Stimulated activated CD8-positive, alpha-beta memory T cell treated with anti-CD3 and anti-CD28 coated beads, Interleukin-15, amount 100 ng/mL, for 48 hours (primary cell): ENCODE results near the gene C11orf42.

ENCODE experiments used
- DNase-seq, 2 donors: peaks; one replicate each; pipeline ENCODE4 v3.0.0-alpha.2; 2020; ENCODE audit warnings: low read depth in 2 of 2

The C11orf42 gene

DNA sequence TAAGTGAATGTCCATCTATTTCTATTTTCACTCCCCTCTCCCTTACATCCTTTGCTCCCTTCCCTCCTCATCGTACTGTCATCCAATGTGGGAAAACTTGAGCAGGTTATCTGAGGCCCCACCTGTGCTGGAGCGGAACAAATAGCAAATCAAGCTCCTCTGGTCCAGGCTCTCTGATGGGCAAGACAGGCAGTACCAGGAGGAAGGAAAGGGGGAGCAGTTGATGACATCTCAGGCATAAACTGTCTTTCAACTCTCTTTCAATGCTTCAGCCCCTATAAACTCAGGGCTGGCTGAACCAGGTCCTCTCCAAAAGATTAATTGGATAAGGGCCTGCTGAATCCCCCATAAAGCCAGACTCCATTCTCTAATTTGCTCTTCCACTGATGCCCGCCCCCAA is 52.8 kb downstream of the C11orf42 start:
- no peak for DNase-seq

DNA sequence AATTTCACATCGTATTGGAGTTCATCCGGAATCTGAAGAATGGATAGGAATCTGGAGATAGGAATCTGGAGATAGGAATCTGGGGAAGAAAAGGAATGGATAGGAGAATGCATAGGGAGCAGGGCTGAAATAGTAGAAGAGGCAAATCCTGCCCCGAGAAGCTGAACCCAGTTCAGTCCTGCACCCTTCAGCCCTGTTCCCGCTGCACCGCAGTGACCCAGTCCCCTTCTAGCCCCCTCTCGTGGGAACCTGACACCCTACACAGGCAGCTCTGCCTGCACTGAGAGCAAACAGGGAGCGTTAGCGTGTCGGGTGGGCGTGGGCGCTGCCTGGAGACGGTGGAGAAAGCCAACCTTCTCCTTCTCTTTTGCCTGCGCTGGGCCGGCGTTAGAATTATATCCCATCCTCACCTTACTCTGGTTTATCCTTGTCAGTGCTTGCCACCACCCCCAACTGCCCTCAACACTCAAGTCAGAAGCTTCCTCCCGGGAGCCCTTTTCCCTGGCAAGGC is 53.3 kb downstream of the C11orf42 start:
- no peak for DNase-seq

DNA sequence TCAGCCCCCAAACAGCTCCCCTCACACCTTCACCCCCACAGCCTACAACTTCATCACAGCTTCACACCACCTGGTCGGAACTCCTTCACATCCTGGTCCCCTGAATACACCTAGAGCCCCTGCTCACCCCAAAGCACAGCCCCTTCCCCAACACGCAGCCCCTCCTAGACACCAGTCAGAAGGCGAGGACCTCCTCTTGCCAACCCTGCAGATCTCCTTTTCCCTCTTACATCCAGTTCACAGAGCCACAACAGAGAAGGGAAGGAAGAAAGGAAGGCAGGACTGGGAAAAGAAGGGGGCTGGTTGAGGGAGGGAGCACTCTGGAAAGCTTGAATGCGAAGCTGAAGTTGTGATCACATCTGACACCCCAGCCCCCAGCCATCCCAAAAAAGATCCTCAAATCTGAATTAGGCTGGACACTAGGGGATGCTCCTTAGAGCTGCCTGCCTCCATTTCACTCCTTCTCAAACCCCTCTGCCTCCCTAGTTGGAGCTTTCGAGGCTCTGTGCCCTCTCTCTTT is 54.9 kb downstream of the C11orf42 start:
- no peak for DNase-seq
